ENCODE results near the gene ZNF497.
"Not testable (repeated sequence)": the region's sequence is repeated elsewhere in the genome, so short reads cannot be mapped to it uniquely, and the experiment has no call there.

The ZNF497 gene

DNA sequence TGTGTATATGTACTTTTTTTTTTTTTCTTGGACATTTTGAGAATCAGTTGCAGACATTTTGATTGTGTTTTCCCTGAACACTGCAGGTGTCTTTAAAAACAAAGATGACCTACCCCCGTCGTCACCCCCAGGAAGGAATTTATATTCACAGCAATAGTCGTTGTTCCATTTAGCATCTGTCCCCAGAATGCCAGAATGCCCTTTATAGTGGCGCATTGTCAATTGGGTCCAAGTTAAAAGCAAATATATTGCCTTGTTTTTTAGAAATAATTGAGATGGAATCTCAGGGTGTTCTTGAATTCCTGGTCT is 31.1 kb upstream of the ZNF497 start:
- DNase-seq = no peak

DNA sequence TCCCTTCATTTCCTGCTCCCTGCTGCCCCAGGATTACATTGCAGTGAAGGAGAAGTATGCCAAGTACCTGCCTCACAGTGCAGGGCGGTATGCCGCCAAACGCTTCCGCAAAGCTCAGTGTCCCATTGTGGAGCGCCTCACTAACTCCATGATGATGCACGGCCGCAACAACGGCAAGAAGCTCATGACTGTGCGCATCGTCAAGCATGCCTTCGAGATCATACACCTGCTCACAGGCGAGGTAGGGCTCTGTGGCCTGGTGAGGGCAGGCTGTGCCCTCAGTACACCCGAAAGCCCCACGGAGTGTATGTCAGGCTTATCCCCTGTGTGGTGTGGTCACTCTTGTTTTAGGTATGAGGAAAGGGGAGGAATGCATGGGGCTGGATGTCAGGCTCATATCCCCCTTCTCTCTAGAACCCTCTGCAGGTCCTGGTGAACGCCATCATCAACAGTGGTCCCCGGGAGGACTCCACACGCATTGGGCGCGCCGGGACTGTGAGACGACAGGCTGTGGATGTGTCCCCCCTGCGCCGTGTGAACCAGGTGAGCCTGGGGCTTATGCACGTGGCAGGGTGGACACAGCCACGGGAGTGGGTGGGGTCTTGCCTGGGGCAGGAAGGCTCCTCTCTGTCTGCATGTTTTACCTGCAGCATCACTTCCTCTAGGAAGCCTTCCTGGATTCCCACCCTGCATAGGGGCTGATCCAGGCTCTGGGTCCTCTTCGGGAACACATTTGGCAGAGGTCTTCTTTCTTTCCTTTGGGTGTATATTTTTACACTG is 30.6 kb upstream of the ZNF497 start:
- no peak for DNase-seq

DNA sequence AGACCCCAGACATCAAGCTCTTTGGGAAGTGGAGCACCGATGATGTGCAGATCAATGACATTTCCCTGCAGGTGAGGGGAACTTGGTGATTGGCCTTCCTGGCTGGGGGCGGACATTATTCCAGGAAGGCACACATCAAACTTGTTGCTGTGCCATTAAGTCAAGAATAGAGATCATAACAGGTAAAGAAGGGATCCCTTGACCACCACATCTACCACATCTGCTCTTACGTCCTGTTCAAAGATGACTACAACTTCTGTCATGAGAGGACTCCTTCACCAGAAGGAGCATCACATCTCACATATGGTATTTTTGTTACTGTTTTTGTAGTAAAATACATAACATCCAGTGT is 25.6 kb upstream of the ZNF497 start:
- no peak for DNase-seq

DNA sequence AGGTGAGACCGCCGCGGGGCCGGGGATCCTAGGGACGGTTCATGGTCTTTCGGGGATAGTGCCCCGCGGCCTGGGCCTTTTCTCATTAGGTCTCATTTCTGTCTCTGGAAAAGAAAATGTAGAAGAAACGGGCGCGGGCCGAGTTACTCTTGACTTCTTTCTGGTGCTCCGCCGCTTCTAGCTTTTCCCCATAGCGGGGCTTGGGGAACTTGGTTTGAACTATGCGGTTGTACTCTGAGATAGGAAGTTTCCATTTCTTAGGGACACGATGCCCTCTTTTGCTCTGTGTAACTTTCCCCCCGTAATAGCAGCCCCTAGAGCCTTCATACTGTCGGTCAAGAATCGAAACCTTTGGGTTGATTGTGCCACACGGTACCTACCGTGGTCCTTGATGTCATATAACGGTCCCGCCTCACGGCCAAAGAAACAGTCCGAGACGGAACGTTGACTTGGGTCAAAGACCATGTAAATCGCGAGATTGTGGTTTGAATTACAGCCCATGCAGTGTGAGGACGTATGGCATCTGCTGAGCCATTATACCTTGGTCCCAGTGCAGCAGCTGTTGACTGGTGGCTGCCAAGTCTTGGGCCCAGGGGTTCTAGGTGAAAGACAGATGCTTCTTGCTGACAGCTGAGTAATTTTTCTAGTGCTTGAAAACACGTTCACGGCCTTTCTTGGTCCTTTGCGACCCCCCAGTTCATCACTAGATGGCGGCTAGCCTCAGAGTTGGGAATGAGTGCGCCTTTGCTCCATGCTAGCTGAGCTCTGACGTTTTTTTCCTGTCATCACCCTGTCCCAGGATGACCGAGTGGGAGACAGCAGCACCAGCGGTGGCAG is 25.0 kb upstream of the ZNF497 start:
- no peak for DNase-seq

DNA sequence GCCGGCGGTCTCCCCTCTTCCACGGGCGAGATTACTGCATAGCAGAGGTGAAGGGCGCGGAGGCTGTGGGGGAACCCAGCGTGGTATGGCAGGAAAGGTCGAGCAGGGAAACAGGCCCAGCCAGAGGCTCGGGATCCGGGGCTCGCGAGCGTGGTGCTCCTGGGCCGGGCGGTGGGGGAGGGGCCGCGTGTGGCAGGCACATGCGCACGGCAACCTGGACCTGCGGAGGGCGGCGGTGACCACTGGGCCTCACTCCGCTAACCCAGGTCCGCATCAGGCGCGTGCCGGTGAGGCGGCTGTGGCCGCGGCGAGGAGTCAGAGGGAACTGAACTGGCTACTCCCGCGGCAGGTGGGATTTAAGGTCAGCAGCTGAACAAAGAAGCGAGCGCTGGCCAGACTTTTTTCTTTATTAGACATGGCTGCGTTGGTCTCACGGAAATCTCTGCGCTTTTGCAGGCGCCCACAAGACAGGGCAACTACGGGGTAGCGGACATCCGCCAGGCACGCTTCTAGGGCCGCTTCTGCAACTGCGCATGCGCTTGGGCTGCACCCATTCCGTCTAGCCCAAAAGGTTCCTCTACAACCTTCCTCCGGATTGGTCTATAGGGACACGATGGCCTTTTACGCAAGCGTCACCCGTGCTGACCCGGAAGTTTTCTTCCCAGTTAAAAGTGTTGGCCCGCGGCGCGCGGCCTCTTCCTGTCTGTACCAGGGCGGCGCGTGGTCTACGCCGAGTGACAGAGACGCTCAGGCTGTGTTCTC is 24.2 kb upstream of the ZNF497 start, which contains the start of gene RPS5:
Gene RPS5 (plus strand): TSS at position 694 of the 762 bp plus-strand sequence. CDS start 869 bp downstream, outside the sequence.
- DNase-seq = peak; percentile 92

DNA sequence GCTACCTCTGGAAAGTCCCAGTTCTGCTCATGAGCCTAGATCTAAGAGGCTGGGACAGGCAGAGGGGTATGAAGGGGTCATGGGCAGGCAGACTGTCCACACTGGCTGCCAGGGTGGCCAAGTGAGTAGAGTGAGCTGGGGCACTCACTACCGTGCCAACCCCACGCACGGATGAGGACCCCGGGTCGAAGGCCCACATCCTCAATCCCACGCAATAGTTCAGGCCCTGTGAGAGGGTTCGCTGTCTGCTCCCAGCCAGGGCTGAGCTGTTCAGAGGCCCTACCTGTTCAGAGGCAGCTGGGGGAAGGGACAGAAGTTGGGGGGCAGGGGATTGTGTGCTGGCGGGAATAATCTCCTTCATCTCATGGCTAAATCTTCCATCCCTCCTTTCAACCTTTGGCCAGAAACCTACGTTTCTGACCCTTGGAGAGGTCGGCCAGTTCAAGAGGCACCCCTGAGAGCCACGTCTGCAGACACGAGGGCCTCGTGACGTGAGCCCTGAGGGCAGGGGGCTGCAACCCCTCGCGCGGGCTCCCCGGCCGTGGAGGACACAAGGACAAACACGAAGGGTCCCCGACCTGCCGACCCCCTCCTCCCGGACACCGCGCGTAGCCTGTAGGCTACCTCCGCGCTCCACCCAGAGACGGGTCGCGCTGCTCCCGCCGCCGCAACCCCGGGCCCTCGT is 23.5 kb upstream of the ZNF497 start:
- no peak for DNase-seq

DNA sequence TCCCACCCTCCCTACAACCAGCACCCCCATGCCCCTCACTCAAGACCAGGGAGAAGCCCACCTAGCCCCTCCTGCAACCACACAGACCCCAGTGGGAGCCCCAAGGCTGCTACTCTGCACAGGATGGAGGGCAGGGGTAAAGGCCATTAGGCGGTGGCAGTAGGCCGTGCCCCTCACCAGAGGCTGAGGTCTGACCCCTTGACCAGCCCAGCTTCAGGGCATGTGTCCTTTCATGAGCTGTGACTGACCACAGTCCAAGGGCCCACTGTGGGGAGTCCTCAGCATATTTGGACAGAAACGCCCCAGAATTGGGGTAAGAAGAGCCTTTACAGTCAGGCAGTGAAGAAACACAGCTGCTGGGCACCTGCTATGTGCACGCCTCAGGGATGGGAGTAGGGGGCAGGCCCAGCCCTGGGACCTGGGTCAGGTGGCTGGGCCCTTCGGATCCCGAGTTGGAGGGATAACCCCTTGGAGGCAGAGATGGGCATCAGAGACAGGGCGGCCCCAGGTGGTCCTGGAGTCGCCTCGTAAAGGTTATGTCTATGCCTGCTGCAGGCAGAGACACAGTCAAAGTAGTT is 22.9 kb upstream of the ZNF497 start:
- DNase-seq = no peak

DNA sequence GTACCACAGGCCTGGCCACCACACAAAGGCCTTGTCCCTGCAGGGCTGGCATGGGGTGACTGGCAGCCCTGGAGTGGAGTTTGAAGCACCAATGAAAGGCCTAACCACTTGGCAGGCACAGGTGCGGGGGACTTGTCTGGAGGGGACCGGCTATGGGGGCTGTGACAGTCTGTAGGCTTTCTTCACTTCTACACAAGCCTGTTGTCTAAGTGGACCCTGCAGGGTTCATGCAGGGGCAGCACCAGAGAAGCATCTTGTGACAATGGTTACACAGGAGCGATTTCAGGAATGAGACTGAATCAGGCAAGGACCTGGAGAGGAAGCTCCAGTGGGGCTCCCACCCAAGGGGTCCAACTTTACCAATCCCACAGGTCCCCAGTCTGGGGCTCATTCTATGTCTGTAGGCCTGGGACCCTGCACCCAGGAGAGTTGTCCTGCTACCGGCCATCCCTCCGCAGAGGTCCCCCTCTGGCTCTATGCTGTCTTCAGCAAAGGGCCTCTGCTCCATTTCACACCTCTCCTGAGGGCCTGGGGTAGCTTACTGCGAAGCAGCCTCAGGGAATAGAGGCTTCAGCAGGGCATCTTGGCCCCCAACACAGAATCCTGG is 20.5 kb upstream of the ZNF497 start:
- no peak for DNase-seq

DNA sequence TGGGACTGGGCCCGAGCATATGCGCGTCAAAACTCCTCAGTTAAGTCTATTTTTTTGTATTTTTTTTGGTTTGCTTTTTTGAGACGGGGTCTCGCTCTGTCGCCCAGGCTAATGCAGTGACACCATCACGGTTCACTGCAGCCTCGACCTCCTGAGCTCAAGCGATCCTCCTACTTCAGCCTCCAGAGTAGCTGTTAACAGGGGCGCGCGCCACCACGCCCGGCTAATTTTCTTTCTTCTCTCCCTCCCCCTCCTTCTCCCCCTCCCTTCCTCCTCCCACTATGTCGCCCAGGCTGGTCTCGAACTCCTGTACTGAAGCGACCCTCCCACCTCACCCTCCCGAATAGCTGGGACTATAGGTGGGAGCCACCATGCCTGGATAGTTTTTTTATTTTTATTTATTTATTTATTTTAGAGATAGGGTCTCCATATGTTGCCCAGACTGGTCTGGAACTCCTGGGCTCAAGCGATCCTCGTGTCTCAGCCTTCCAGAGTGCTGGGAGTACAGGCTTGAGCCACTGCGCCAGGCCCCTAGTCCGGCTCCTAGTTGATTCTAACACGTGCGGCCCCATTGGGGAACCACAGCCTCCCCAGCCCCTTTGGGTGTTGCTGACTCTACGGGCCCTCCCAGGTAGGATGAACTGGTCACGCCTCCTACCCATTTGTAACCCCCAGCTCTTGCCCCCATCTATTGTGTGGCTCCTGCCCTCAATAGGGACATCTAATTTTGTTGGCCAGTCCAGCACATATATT is 19.1 kb upstream of the ZNF497 start:
- DNase-seq = no peak

DNA sequence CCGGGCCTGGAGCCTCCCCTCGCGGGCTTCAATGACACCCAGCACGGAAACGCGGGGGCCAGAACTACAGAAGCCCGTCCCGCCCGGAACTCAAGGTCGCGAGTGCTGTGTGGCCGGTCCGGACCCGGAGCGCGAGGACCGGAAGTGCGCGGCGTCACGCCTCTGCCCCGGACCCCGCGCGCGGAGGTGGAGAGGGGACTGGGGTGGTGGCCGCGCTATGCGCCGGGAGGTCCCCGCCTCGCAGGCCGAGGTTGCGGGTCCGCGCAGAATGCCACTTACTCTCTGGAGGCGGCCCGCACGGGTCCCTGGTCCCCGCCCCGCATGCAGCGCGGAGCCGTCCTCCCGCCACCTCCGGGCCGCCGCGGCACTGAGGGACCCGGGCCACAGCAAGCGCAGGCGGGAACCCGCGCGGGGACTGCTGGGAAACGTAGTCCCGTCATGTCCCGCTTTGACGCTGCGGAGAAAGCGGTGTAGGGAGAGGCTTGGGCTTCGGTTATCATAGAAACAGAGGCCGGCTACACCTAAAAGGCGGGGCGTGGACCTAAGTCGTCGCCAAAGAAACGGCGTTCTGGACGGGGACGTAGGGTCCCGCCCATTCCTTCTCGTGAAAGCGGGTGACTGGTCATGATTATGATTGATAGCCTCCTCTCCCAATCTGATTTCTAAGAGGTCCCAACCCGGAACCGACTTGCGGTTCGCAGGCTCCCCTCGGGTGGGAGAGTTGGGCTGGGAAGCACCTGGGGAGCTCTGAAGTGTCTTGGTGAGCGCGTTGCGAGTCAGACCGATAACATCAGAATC is 18.3 kb upstream of the ZNF497 start, which contains the start of gene ZNF837:
Gene ZNF837 (minus strand): TSS at position 369 of the 798 bp plus-strand sequence. CDS start 11,698 bp downstream, outside the sequence.
- DNase-seq = peak; percentile 96

DNA sequence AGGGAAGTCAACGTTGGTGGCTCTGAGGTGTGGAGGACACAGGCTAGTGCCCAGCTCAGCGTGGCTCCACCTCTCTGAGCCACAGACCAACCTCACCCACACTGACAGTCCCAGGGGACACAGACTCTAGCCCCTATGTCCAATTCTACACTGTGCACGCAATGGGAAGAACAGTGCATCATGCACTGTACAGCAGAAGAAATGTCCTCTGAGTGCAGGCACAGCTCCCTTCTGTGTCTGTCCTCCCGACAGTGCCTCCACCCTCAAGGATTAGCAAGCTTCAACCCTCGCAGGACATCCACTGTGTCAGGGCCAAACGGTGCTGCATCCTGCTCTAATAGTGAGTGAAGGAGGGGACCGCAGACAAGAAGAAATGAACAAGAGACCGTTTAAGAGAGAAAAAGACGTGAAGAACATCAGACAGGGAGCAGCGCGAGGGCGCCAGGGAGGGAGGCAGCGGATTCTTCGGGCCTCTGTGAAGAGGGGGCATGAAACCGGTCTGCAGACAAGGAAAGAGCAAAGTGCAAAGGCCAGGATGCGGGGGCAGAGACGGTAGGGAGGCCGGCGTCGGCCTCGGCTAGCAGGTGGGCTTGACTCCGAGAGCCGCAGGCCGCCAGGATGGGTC is 17.6 kb upstream of the ZNF497 start:
- DNase-seq = no peak

DNA sequence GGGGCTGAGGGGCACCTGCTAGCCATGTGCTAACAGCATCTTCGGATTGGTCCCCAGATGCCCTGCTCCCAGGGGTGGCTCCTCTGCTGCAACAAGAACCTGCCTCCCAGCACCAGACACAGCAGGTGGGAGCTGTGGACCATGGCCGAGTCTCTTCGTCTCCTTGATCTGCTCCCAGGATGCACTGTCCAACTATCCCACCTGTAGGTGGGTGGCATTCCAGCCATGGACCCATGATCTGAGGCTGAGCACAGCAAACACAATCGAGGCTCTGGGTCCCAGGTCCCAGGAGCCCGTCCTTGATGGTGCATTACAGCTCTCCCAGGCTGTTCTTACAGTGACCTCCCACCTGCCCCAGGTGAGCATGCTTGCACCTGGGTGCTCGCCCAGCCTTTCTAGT is 16.7 kb upstream of the ZNF497 start:
- DNase-seq = no peak

DNA sequence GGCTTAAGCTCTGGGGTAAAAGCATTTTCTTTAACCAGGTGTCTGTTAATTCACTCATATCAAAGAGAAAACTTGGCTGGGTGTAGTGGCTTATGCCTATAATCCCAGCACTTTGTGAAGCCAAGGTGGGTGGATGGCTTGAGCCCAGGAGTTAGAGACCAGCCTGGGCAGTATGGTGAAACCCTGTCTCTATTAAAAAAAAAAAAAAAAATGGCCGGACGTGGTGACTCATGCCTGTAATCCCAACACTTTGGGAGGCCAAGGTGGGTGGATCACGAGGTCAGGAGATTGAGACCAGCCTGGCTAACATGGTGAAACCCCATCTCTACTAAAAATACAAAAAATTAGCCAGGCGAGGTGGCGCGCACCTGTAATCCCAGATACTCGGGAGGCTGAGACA is 14.2 kb upstream of the ZNF497 start:
- DNase-seq = not testable (repeated sequence)

DNA sequence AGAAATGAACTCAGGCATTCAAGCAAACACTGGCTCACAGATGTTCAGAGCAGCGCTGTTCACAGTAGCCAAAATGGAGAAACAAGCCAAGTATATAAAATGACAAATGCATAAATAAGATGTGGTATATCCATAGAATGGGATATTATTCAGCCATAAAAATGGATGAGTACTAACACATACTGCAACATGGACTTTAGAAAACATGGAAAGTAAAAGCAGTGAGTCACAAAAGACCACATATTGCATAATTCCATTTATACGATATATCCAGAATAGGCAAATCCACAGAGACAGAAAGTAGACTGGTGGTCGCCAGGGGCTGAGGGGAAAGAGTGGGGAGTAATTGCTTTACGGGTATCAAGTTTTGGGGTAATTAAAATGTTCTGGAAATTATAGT is 11.6 kb upstream of the ZNF497 start:
- DNase-seq = no peak

DNA sequence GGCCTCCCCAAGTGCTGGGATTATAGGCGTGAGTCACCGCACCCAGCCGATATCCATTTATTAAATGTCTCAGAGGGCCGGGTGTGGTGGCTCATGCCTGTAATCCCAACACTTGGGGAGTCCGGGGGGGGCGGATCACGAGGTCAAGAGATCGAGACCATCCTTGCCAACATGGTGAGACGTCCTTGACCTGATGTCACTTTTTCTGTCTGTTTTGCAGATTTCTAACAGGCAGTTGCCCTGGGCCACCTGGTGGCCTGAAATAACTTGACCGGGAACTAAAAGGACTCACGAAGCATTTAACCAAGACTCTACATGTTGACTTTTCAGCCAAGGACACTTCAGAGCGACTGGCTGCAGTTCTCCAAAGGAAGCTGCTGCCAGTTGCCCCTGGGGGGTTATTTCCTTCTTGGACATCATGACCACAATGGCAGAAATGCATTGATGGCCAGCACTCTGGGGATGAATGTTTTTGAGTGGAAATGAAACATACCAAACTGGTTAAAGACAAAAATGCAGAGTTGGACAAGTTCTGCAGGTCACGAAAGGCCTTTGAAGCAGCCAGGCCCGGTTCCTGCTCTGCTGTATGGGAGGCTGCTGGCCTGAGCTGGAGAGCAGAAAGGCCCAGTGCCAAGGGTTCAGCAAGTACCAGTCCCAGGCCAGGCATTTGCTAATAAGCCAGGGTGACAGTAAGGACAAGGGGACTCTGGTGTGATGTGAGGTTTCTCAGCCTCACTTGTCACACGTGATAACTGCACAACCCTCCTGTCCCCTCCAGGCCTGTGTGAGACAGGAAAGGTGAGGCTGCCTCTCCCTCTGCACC is 10.0 kb upstream of the ZNF497 start:
- DNase-seq = no peak

DNA sequence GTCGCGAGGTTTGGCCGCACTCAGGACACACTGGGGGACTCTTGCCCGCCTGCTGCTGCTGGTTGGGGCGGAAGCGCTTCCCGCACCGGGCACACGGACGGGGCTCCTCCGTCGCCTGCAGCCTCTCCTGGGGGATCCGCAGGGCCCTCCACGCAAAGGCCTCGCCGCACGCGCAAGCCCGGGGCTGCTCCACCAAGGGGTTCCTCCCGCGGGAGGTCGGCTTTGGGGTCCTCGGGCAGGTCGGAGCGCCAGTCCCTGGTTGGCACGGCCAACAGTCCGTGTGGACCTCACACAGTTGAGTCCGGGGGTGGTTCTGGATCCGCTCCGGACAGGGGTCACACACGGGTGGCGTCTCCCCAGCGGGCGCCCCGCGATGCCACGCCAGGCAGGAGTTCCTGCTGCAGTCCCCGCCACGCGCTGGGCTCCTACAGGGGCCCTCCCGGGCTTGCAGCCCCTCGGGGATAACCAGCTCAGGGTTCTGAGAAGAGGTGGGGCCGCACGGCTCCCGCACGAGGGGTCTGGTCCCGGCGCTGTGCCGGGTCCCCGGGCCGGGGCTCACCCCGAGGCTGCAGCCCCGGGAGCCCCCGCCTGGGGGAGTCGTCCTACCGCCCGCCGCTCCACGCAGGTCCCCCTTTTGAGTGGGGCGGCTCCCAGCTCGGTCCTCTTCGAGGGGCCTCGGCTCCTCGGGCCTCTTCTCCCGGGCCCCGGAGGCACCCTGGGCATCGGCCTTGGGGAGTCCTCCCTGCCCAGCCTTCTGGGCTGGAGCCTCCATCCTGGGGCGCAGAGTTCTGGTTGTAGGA is 6.2 kb upstream of the ZNF497 start:
- DNase-seq = no peak

DNA sequence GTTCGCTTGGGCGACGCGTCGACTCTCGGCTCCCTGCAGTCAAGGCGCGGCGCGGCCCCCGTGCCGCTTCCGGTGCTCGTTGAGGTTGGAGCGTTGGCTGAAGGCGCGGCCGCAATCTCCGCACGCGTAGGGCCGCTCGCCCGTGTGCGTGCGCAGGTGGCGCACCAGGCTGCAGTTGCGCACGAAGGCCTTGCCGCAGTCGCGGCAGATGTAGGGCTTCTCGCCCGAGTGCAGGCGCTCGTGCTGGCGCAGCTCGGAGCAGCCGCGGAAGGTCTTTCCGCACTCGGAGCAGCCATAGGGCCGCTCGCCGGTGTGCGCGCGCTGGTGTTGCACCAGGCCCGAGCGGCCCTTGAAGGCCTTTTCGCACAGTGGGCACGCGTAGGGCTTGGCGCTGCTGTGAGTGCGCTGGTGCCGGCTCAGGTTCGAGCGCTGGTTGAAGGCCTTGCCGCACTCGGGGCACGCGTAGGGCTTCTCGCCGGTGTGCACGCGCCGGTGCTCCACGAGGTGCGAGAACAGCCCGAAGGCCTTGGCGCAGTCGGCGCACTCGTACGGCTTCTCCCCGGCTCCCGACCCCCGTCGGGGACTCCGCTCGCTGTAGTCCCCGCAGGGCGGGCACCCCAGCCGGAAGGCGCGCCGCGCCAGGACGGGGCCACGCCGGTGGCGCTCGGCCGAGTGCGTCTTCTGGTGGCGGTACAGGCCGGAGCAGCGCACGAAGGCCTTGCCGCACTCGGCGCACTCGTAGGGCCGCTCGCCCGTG is 5.3 kb upstream of the ZNF497 start:
- no peak for DNase-seq
